K562 (cell line): ENCODE measurements around the gene STON2. TPM values are rescaled to one million over a fixed set of nuclear protein-coding genes. Genes with fewer than 3 reads are reported as not detected.

Experiments
- RBM34 ChIP-seq: fragments of 200-400 bp; formaldehyde crosslinking; IDR thresholded peaks from 2 replicates; pipeline ENCODE4 v1.6.1; 2018; ENCODE audit warnings: low read length, borderline replicate concordance; ENCODE audit not compliant: insufficient read depth
- TEAD4 ChIP-seq, 2 experiments: sonication (generic) in 1 of 2; formaldehyde crosslinking in 1 of 2; IDR thresholded peaks; 2 replicates each; pipeline versions ENCODE4 v1.6.1 to v1.8.0; 2012 to 2022; ENCODE audit warnings: borderline replicate concordance in 1 of 2, inconsistent platforms in 1 of 2, low read length in 1 of 2, mild to moderate bottlenecking in 1 of 2, missing genetic modification reagents in 1 of 2
- ZBTB40 ChIP-seq, 2 experiments: fragments of 450-650 bp in 1 of 2; sonication (generic) in 1 of 2; formaldehyde crosslinking in 1 of 2; IDR thresholded peaks; 2 replicates each; pipeline versions ENCODE4 v1.7.1 to v1.9.0; 2016 to 2022; ENCODE audit warnings: inconsistent platforms in 1 of 2, mild to moderate bottlenecking in 1 of 2, missing genetic modification reagents in 1 of 2
- polyA plus RNA-seq, 8 experiments: library from polyadenylated mRNA; depleted of rRNA in 4 of 8; stranded (reverse) in 5 of 8; unstranded in 3 of 8; fragments of >200 nt; fragmentation: Nextera tagmentation in 2 of 8; fragmentation: Illumina TruSeq in 1 of 8; extraction: Ambion mirVana in 2 of 8; extraction: Trizol in 1 of 8; gene quantifications; 2 replicates each; pipeline versions ENCODE4 v1.2.1 to v1.2.3, GENCODE V29; 2011 to 2014; ENCODE audit warnings: inconsistent platforms in 1 of 8, missing spikeins in 1 of 8
- total RNA-seq, 7 experiments: library from RNA; depleted of rRNA in 6 of 7; stranded (reverse); fragments of >200 nt in 6 of 7; fragmentation: Illumina TruSeq in 2 of 7; extraction: Trizol in 2 of 7; gene quantifications; 2 replicates each; pipeline versions ENCODE4 v1.2.1 to v1.2.3, GENCODE V29; 2011 to 2021; ENCODE audit warnings: low replicate concordance in 1 of 7

STON2 gene
- total and polyA plus RNA-seq, 9 of the 15 experiments (the other 6 are each of a cell fraction or from before 2014, with no cell fraction given): 7.8 to 99.3 (median 53.5) TPM

GRCh38 chr14:81430235-81430634 is 30.1 kb upstream of the STON2 start (continued):
- TF ChIP-seq ZBTB40 (IDR thresholded peaks at IDR 0.05): no peak
- no peak for TF ChIP-seq ZBTB40 (CRISPR knock-in tag; IDR thresholded peaks at IDR 0.05)
- no peak for TF ChIP-seq RBM34
- no peak for TF ChIP-seq TEAD4 (IDR thresholded peaks at IDR 0.05; ENCODE audit: low read length)
- no peak for TF ChIP-seq TEAD4 (CRISPR knock-in tag; IDR thresholded peaks at IDR 0.05; ENCODE audit: borderline replicate concordance)
- TF ChIP-seq, all 486 proteins: peak for 0
